ENCODE results near the gene MSH2.

Gene MSH2

DNA sequence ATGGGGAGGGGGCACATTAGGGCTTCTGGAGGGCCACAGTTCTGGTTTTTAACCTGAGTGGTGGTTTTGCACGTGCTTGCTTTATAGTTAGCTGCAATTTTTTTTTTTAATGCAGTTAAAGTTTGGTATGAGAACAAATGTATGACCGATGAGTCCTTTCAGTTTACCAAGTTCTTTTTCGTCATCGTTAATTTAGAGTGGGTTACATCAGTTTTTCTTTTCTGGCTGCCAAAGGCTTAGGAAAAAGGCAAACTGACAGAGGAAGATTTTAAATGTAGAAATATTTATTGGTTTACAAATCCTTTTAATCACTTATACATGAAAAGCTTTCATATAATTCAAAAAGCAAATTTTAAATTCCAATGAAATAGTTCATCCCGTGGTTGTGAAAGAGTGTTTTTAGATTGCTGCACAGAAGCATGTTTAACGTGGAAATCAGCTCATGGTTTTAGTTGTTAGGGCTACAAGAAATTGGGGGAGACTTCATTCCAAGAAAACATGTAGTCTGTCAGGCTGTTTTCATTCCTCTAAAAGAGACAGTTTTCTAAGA is 82.9 kb downstream of the MSH2 start:
- DNase-seq (ENCODE audit: extremely low read depth, low read depth): no peak
- TF ChIP-seq, protein P1, sequence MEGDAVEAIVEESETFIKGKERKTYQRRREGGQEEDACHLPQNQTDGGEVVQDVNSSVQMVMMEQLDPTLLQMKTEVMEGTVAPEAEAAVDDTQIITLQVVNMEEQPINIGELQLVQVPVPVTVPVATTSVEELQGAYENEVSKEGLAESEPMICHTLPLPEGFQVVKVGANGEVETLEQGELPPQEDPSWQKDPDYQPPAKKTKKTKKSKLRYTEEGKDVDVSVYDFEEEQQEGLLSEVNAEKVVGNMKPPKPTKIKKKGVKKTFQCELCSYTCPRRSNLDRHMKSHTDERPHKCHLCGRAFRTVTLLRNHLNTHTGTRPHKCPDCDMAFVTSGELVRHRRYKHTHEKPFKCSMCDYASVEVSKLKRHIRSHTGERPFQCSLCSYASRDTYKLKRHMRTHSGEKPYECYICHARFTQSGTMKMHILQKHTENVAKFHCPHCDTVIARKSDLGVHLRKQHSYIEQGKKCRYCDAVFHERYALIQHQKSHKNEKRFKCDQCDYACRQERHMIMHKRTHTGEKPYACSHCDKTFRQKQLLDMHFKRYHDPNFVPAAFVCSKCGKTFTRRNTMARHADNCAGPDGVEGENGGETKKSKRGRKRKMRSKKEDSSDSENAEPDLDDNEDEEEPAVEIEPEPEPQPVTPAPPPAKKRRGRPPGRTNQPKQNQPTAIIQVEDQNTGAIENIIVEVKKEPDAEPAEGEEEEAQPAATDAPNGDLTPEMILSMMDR (IDR thresholded peaks at IDR 0.05; ENCODE audit: low read depth, low read length): no peak

DNA sequence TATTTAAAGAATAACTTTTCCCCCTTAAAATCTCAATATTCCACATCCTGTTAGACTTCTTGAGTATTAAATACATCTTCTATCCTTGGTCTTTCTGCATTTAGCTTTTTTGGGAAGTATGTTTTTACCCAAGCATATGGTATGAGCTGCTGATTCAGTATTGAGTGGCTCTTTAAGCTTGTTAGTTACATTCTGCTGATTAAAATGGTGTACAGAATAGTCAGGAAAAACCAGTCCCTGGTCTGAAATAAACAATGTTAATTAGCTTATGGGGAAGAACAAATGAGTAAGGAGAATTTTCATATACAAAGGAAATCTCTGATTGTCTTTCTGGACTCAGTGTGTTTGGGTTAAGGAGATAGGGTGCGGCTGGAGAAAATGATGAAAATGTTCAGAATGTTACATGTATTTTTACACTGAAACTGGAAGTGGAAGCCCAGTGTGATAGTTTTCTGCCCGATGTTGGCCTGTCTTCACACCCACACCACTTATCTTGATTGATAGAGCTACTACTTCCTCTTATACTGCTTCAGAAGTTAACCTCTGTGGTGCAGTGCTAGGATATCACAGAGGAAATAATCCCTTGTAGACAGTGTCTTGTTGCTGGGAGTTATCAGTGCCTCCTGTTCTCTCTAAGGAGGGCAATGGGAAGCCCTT is 84.0 kb downstream of the MSH2 start:
- no peak for DNase-seq (ENCODE audit: extremely low read depth, low read depth)
- TF ChIP-seq, protein P1 (IDR thresholded peaks at IDR 0.05; ENCODE audit: low read depth, low read length): no peak

- no peak for DNase-seq (ENCODE audit: extremely low read depth, low read depth)
- TF ChIP-seq, protein P1 (IDR thresholded peaks at IDR 0.05; ENCODE audit: low read depth, low read length): no peak
Measured at GRCh38 chr2:47487498-47487875, 84.5 kb downstream of the MSH2 start.

- DNase-seq (ENCODE audit: extremely low read depth, low read depth): peak; percentile 48
Measured at GRCh38 chr2:47488870-47489584, 86.1 kb downstream of the MSH2 start.

GRCh38 chr2:47490406-47490805 is 87.5 kb downstream of the MSH2 start:
- DNase-seq (ENCODE audit: extremely low read depth, low read depth): no peak
- TF ChIP-seq, protein P1 (IDR thresholded peaks at IDR 0.05; ENCODE audit: low read depth, low read length): no peak

More at GRCh38 chr2:47488870-47489584, 86.1 kb downstream of the MSH2 start:
- TF ChIP-seq, protein P1 (IDR thresholded peaks at IDR 0.05; ENCODE audit: low read depth, low read length): no peak

- TF ChIP-seq, protein P1 (IDR thresholded peaks at IDR 0.05; ENCODE audit: low read depth, low read length): no peak
- no peak for DNase-seq (ENCODE audit: extremely low read depth, low read depth)
Measured at GRCh38 chr2:47493317-47494035, 90.5 kb downstream of the MSH2 start.

Data from AG09319 (cell line).